OCI-LY7 (cell line): ENCODE measurements around the gene ZBTB47.

Experiments used
- EZH2phosphoT487 ChIP-seq: fragments of 200-600 bp; sonication (generic); IDR thresholded peaks from 2 replicates; pipeline ENCODE4 v1.6.1; 2018; ENCODE audit warnings: low read depth, borderline replicate concordance, mild to moderate bottlenecking, mixed run types, antibody characterized with exemption, low read length, moderate library complexity, mixed read lengths
- TF ChIP-seq, protein P1 (sequence below): fragments of 200-600 bp; sonication (generic); conservative IDR thresholded peaks from 2 replicates; pipeline ENCODE4 v1.5.1; 2014; ENCODE audit warnings: mild to moderate bottlenecking, antibody characterized with exemption, low read length, moderate library complexity, mixed read lengths

DNA sequence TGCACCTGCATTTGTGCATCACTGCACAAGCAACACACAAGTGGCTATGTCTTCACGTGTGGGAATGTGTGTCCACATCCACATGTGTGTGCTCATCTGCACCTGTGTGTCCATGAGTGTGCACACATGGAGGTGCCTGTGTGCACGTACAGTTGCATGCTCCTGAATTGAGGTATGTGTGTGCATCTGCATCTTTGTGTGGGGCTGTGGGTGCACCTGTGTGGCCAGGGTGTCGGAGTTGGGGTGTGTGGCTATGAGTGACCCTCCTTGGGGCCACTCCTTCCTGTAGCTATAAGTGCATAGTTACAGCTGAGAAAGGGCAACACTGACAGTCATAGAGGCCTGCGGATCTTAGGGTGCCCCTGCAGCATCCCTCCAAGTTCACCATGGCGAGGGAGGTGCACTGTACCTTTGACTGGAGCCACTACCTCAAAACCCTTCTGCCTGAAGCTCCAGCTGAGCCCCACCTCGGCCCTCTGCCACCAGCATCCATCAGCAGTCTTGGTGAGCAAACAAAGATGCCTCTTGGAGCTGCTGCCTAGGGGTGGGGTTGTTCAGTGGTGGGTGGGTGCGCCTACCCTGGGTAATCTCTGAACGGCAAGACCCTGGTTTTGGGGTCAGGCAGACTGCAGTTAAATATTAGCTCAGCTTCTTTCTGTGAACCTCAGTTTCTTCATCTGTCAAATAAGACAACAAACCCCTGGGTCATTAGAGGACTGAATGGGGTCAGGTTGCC lies 54.3 kb downstream of the ZBTB47 start:
- TF ChIP-seq, protein P1, sequence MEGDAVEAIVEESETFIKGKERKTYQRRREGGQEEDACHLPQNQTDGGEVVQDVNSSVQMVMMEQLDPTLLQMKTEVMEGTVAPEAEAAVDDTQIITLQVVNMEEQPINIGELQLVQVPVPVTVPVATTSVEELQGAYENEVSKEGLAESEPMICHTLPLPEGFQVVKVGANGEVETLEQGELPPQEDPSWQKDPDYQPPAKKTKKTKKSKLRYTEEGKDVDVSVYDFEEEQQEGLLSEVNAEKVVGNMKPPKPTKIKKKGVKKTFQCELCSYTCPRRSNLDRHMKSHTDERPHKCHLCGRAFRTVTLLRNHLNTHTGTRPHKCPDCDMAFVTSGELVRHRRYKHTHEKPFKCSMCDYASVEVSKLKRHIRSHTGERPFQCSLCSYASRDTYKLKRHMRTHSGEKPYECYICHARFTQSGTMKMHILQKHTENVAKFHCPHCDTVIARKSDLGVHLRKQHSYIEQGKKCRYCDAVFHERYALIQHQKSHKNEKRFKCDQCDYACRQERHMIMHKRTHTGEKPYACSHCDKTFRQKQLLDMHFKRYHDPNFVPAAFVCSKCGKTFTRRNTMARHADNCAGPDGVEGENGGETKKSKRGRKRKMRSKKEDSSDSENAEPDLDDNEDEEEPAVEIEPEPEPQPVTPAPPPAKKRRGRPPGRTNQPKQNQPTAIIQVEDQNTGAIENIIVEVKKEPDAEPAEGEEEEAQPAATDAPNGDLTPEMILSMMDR, result no peak
- TF ChIP-seq EZH2phosphoT487, result no peak
